Lower lobe of right lung (tissue), 2 donors: ENCODE data around the gene CFAP410. TPM values are rescaled to one million over a fixed set of nuclear protein-coding genes. Genes with fewer than 3 reads are reported as not detected.

Experiments
- ATAC-seq, 2 donors: fragments of 200-7000 bp; cut with Tn5 transposase; one replicate each; pipeline ENCODE4 v1.9.1; 2020 to 2022; ENCODE audit warnings: mild to moderate bottlenecking in 2 of 2, moderate library complexity in 2 of 2
- DNase-seq: peaks from one replicate; pipeline ENCODE4 v3.0.0-alpha.2; 2020
- H3K27ac ChIP-seq: fragments of 200-600 bp; one replicate; pipeline ENCODE4 v1.8.0; 2022
- H3K27me3 ChIP-seq: fragments of 200-600 bp; one replicate; pipeline ENCODE4 v1.8.0; 2022; ENCODE audit warnings: low read depth
- H3K36me3 ChIP-seq: fragments of 200-600 bp; one replicate; pipeline ENCODE4 v1.8.0; 2022; ENCODE audit warnings: mild to moderate bottlenecking
- H3K4me1 ChIP-seq: fragments of 200-600 bp; one replicate; pipeline ENCODE4 v1.8.0; 2022
- H3K4me3 ChIP-seq: fragments of 200-600 bp; one replicate; pipeline ENCODE4 v1.8.0; 2022; ENCODE audit warnings: mild to moderate bottlenecking
- H3K9me3 ChIP-seq: fragments of 200-600 bp; one replicate; pipeline ENCODE4 v1.8.0; 2022
- CTCF ChIP-seq: fragments of 200-600 bp; IDR thresholded peaks from one replicate; pipeline ENCODE4 v1.8.0; 2022; ENCODE audit warnings: antibody characterized with exemption, mild to moderate bottlenecking
- intact Hi-C: fragments of 100-400 bp; cut with DNase I; formaldehyde crosslinking; loops from one replicate; pipeline ENCODE4 v1.11.0; 2022
- long read RNA-seq: library from polyadenylated mRNA; unstranded; transcript quantifications from one replicate; pipeline ENCODE4 v2.0.0, GENCODE V29; 2021
- total RNA-seq: library from RNA; stranded (reverse); fragmentation: NEBNext Ultra II Directional; extraction: Animal tissue kit (Norgen Biotek cat#: 25700); gene quantifications from one replicate; pipeline ENCODE4 v1.2.1, GENCODE V29; 2021
- donor health status: DM: no; HTN: yes; CAD: no; lungs with severe emphysema.

Gene CFAP410
- 20.3 TPM for total RNA-seq
- long read RNA-seq, partial matches to known transcripts = 7 of 19 reads
- long read RNA-seq, other reads (novel, unspliced or antisense) = 11 of 19 reads

DNA sequence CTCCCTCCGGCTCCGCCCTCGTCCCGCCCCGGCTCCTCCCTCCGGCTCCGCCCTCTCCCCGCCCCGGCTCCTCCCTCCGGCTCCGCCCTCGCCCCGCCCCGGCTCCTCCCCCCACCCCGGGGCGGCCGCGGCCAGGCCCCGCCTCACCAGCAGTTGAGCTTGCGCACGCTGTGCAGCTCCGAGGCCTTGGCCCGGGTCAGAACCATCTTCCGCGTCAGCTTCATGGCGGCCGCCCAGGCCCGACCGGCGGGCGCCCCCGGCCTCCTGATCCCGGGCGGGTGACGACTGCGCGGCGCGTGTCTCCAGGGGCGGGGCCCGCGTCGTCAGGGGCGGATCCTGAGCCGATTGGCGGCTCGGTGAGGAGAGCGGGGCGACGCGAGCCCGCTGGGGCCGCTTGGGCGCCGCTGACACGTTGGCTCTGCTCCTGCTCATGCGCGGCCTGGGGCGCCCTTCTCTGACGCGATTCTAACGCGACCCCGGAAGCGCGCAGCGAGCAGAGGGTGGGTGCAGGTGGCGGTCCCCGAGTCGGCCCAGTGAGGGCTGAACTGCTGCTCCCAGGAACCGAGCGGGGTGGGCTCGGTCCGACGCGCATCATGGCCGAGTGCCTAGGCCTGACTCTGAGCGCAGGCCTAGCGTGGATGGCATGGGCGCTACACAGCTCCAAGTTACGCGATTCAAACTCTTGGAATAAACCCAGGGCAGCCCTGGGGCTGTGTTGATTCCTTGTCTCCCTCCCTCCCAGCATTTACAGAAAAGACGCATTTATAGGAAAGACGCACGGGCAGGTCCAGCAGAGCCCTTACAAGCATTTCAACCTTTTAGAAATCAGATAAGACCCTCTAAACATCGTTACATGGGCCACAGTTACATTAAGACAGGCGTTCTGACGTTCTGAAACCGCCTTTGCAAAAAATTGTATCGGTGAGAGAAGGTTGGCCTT is at the start of gene CFAP410:
Gene CFAP410 (minus strand): TSS at position 420 of the 940 bp plus-strand sequence. CDS start 196 bp downstream, at position 224.
- peak within 1 kb of the TSS; percentile 97 for H3K27ac ChIP-seq
- H3K9me3 ChIP-seq = no peaks in the 10 kb centered on the region
- H3K27me3 ChIP-seq = no peaks in the 10 kb centered on the region
- TF ChIP-seq CTCF = no peak
- intact Hi-C loops = no loop called here
- ATAC-seq (peak; percentile 96), DNase-seq (peak; percentile 96)
- H3K4me3 ChIP-seq = peak within 1 kb of the TSS; percentile 92
- H3K4me1 ChIP-seq = peaks cover 16% of the 10 kb centered on the region
- H3K36me3 ChIP-seq = peaks cover 19% of the 10 kb centered on the region

DNA sequence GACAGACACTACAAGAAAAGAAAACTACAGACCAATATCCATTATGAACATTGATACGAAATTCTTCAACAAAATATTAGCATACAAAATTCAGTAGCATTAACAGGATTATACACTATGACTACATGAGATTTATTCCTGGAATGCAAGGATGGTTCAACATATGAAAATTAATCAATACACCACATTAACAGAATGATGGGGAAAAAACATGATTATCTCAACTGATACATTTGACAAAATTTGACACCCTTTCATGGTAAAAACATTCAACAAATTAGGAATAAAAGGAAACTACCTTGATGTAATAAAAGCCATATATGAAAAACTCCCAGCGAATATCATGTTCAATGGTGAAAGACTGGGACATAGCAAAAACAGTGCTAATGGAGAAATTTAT is 45.8 kb upstream of the CFAP410 start:
- H3K27ac ChIP-seq = no peak overlapping the region
- TF ChIP-seq CTCF = no peak
- ATAC-seq (no peak), DNase-seq (no peak)
- H3K36me3 ChIP-seq = no peaks in the 10 kb centered on the region
- no peaks in the 10 kb centered on the region for H3K27me3 ChIP-seq
- intact Hi-C loops = no loop called here
- peaks cover 37% of the 10 kb centered on the region for H3K9me3 ChIP-seq
- no peak overlapping the region for H3K4me3 ChIP-seq
- no peaks in the 10 kb centered on the region for H3K4me1 ChIP-seq

GRCh38 chr21:44383216-44383615 is 44.0 kb upstream of the CFAP410 start:
- Histone ChIP-seq H3K27ac (no peak overlapping the region), H3K36me3 (no peaks in the 10 kb centered on the region), H3K27me3 (no peaks in the 10 kb centered on the region), H3K9me3 (peaks cover 37% of the 10 kb centered on the region), H3K4me1 (no peaks in the 10 kb centered on the region), H3K4me3 (no peak overlapping the region)
- DNase-seq (no peak), ATAC-seq (no peak)
- TF ChIP-seq CTCF = no peak
- intact Hi-C loops = no loop called here

DNA sequence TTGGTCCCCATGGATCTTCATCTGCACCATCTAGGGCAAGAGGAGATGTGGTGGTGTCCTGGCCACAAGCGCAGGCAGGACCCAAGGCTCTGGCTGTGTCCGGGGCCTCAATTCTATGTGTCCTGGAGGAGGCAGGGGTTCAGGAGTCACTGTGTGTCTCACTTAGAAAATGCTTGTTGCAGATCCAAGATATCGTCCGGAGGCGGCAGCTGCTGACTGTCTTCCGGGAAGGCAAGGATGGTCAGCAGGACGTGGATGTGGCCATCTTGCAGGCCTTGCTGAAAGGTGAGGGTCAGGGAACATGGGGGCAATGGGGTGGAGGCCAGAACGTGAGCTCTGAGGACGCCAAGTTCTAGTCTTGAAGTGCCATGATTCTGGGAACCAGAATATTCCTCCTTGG is 43.3 kb upstream of the CFAP410 start:
- H3K9me3 ChIP-seq = peaks cover 37% of the 10 kb centered on the region
- TF ChIP-seq CTCF = no peak
- no peak overlapping the region for H3K4me3 ChIP-seq
- no peaks in the 10 kb centered on the region for H3K4me1 ChIP-seq
- no peaks in the 10 kb centered on the region for H3K36me3 ChIP-seq
- H3K27me3 ChIP-seq = no peaks in the 10 kb centered on the region
- no peak for DNase-seq
- no peak for ATAC-seq
- intact Hi-C loops = no loop called here
- no peak overlapping the region for H3K27ac ChIP-seq

GRCh38 chr21:44381874-44382273 is 42.7 kb upstream of the CFAP410 start:
- Histone ChIP-seq H3K27ac (no peak overlapping the region), H3K27me3 (no peaks in the 10 kb centered on the region), H3K4me3 (no peak overlapping the region), H3K36me3 (no peaks in the 10 kb centered on the region), H3K9me3 (peaks cover 32% of the 10 kb centered on the region), H3K4me1 (no peaks in the 10 kb centered on the region)
- DNase-seq (no peak), ATAC-seq (no peak)
- intact Hi-C loops = no loop called here
- TF ChIP-seq CTCF = no peak
